GM18498 (cell line): Measurements from ENCODE around the gene CERS6.
A peak's percentile ranks its signal among the peaks of the same experiment; 100 is the strongest.

ENCODE experiments used
- ATAC-seq: cut with Tn5 transposase; IDR thresholded peaks from one replicate; pipeline ENCODE4 v1.9.1; 2021; ENCODE audit warnings: mild to moderate bottlenecking, moderate library complexity; ENCODE audit not compliant: unreplicated experiment

The CERS6 gene

GRCh38 chr2:168528469-168528868 is 72.4 kb downstream of the CERS6 start:
- no peak for ATAC-seq

DNA sequence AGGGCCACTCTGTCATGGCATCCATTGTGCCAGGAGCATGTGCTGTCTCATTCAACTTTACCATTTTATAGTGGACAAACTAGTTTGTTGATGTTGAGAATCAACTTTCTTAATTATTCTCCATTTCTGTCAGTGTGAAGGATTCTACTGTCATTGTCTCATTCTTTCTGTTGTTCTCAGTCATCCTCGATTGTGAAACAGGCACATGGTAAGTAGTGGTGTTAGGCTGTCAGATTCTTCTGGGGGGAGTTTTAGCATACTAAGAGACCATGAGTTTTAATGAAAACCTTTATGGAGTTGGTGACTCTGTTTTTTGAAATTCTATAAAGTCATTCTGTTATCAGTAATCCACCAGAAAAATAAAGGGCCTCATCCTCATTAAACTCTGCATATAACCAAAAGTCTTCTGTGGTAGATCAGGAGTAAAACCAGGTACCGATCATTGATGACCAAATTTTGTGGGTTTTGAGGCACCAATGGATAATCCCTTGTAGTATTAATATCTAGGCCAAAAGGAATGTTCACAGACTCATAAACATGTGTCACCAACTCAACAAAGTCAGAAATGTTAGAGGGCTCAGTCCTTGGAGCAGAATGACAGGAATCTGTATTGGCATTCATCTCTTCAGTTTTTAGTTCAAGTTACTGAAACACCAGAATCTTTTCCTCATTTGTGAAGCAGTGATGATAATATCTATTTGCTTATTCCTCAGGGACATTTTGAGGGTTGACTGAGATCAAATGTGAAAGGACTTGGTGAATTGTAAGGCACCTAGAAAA is 73.2 kb downstream of the CERS6 start:
- ATAC-seq: no peak

GRCh38 chr2:168529900-168530561 is 74.0 kb downstream of the CERS6 start:
- ATAC-seq: no peak

GRCh38 chr2:168530982-168531622 is 75.0 kb downstream of the CERS6 start:
- peak; percentile 37 for ATAC-seq

DNA sequence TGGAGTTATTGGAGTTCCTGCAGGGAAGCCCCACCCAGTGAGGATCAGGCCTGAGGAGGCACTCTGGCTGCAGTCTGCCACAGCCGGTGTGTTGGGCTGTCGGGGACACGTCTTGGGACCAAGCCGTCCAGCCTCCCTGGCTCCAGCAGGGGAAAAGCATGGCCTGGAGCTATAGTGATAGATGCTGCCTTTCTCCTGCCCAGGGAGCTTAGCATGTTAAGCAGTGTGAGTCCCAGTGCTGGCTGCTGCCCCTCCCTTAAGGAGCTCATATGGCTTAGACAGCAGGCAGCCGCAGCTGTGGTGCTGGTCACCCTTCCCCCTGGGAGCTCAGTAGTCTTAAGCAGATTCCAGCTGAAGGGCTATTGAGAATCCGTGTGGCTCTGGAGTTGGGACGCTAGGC is 78.9 kb downstream of the CERS6 start:
- ATAC-seq: no peak

DNA sequence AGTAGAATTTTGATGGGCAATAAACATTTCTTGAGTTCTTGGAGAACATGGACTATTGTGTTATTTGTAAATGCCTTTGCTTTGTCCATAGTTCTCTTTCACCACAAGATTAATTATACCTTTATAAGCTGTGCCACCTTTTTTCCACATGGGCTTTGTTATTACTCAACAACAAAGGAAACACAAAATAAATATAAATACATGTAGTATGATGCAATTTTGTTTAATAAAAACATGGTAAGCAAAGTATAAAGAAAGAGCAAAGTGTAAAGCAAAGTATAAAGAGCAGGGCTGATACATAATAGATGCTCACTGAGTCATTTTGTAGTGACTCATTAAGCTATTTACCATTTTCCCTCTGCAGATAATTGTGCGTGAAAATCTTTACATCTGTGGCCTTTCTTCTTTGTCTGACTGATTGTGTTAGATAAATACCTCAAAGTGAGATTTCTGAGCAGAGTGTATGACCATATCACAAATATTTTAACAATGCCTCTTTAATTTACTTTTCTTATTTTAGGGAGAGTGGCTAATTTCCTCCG is 80.9 kb downstream of the CERS6 start:
- ATAC-seq: no peak

GRCh38 chr2:168538133-168538532 is 82.1 kb downstream of the CERS6 start:
- ATAC-seq: no peak

GRCh38 chr2:168538534-168538933 is 82.5 kb downstream of the CERS6 start:
- no peak for ATAC-seq

DNA sequence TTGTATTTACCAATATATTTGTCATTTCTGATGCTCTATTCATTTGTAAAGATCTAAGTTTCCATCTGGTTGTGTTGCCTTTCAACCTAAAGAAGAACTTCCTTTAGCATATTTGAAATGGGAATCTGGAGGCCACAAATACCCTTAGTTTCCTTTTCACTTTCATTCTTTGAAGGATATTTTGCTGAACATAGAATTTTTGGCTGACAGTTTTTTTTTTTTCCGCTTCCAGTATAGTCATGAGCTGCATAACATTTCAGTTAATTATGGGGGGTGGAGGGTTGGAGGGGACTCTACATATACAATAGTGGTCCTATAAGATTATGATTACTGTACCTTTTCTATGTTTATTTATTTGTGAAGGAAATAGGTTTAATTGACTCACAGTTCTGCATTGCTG is 83.9 kb downstream of the CERS6 start:
- ATAC-seq: no peak

GRCh38 chr2:168541858-168542257 is 85.8 kb downstream of the CERS6 start:
- no peak for ATAC-seq

DNA sequence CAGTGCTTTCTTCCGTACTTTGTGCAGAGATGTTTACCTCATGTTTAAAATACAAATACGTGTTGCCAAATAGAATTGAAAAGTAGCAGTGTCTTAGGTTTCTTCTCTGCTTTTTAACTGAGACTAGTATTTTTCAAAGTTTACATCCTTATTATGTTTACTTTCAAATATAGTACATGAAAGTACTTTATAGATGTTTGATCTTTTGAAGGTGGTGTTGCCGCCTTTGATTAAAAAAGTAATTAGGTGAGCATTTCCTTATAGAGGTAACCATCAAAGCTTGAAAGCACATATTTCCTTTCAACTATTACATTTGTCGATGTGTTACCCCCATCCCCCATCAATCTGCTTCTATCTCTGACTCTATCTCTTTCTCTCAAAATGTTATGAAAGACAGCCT is 87.0 kb downstream of the CERS6 start:
- no peak for ATAC-seq

DNA sequence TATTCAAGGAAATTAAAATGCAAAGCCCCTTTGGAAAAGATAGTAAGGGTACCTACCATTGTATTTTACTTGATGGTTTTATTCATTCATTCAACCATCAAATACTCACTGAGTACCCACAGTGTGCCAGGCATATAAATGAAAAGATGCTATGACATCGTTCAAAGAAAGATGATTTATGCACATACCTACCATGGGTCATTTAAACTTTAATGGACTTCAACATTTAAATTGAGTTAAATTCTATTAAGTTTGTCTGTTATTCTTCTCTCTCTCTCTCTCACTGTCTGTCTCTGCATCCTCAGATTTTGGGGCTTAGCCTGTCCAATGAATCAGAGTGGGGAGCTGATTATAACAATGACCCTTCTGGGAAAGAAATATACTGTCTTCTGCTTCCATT is 87.9 kb downstream of the CERS6 start:
- no peak for ATAC-seq

DNA sequence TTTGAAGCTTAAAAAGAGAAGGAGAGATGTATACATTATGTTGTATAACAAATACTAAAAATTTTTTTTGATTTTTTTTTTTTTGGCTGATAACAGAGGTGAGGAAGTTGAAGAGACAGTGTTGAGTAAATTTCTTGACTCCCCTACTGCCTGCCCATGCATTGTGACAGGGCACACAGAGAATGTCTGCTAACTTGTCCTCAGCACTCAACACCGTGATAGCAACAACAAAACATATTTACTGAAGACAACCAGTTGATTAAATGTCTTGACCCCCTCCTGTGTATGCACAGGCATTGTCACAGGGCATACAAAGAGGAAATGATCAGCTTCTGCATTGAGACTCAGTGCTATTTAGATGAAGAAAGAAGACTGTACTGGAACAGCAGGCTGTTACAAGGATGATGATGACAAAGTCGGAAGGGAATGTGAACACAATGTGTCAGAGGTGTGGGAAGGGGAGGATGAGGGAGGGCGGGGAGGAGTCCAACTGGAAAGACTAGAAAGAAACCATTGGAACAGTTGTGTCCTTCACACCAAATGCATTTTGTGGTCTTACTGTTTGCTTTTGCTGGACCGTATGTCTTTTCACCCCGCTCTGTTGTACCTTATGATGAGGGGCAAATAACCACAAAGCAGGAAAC is 89.5 kb downstream of the CERS6 start:
- no peak for ATAC-seq

DNA sequence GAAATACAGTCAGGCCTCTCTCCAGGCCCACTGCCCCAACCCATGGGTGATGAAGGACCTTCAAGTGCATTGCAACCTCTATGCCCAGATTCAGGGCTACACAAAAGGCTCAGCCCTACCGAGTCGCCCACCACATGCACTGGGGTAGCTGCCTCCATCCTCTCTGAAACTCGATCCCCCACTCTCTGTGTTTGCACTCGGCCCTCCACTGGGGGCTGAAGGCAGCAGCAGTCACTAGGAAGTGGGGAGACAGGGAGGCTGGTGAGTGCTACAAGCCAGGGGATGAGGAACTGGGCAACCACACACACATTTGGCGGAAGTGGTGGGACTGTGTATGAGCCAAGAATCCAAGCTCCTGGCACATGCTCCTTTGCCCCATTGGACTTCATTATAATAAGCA is 94.6 kb downstream of the CERS6 start:
- ATAC-seq: no peak

DNA sequence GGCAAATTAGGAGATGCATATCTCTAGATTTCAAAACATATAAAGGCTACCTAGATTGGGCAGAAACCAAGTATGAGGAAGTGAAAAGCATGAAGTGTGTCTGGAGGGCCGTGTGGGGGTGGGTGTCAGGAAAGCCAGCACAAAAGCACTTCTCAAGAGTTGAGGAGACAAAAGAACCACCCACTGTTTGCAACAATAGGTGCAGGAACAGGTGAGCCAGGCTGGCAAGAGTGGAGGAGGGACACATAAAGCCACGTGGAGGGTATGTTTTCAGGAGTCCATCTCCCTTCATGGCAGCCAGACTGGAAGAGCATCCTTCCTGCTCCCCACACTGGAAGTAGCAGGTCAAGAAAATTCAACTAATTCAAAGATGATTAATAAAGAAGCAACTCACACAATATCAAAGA is 96.4 kb downstream of the CERS6 start:
- ATAC-seq: peak; percentile 98

- no peak for ATAC-seq
Measured at GRCh38 chr2:168555283-168555682, 99.2 kb downstream of the CERS6 start.

DNA sequence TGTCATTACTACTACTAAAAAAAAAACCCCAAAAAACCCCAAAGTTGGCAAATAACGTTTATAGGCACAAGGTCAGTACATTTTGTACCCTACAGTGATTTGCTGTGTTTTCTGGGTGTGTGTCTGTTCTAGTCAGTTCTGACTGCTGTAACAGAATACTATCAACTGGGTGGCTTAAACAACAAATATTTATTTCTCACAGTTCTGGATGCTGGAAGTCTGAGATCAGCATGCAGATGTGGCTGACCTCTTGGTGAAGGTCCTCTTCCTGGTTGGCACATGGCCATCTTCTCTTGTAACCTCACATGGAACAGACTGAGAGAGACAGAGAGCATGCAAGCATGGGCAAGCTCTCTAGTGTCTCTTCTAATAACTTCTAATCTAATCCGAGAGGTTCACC is 103.1 kb downstream of the CERS6 start:
- no peak for ATAC-seq

DNA sequence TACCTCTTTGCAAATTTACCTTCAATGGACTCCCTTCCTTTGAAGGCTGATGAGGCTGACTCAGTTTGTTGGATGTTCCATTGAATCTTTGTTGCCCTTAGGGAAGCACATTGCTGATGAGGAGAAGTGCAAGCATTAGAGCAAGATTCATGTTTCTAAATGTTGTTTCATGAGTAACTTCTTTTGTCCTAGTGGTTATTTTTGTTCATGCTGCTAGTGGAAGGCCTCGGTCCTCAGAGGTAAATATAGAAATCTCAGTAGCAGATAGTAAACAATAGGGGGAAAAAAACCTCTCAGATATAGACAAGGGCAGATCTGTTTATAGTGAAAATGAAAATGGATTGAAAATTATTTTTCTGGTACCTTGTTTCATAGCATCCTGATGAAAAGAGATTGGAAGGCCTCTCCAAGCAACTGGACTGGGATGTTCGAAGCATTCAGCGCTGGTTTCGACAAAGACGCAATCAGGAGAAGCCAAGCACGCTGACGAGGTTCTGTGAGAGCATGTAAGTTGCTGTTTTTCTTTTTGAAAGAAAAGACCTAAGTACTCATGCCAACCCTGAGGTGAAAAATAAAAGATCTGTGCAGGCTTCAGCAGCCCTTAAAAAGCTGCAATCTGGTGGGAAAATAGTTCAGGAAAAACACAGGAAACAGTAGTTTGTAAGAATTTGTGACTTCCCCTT is 104.9 kb downstream of the CERS6 start:
- ATAC-seq: peak; percentile 66

GRCh38 chr2:168561991-168562390 is 105.9 kb downstream of the CERS6 start:
- ATAC-seq: peak; percentile 65

- ATAC-seq: no peak
Measured at GRCh38 chr2:168562971-168563370, 106.9 kb downstream of the CERS6 start.

DNA sequence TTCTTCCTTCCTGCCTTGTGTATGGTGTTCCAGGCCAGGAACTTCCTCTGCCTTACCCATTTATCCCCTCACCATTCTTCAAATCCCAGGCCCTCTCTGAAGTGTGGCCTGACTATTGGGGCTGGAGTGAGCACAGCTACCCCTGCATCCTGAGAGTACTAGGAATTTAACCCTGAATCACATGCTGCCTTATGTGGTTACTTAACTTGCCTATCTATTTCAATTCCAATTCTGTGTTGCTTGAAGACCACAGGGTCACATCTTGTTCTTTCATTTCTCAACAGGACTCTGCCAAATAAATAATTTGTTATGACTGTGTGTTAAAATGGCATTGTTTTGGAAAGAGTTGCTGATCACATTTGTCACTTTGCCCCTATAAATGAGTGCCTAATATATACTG is 108.6 kb downstream of the CERS6 start:
- ATAC-seq: no peak
